NCI-H2081 (cell line): ENCODE measurements around the gene AHNAK2.

Source experiments
- DNase-seq, 2 experiments: peaks; one replicate each; lab custom pipeline; 2025; lab: John Stamatoyannopoulos, UW

AHNAK2 gene

DNA sequence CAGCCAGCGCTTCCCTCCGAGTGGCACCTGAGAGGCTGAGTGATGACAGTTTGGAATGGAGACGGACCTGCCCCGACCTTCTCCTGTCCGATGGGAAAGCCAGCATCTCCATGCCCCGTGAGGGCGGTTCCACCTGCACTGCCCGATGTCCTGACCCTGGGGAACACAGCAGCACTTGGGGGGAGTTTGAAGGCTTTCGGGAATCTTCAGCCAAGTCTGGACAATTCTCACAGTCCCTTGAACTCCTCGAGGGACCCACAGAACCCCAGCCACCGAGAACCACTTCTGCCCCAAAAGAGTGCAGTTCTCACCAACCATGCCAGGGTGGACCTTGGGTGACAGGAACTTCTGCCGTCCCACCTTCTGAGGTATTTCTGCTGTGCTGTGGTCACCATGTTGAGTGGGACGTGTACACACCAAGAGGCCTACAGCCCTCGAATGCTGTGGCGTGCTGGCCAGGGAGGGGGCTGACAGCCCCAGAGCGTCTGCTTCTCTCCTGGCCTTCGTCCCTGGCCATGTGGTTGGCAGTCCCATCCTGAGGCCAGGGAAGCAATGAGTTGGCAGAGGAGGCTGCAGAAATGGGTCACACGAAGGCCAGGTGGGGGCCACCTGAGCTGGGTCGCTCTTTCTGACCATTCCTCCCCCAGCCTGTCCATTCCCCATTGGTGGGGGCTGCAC is 8.5 kb upstream of the AHNAK2 start:
- no peak for DNase-seq

- peak; percentile 93 to 95 for DNase-seq
These were observed 7.7 kb upstream of the AHNAK2 start, which contains the start of gene CLBA1 for GRCh38 chr14:104985675-104986486. TSS of gene CLBA1 (plus strand) at chr14:104985788. CDS start at chr14:104986432, 644 bp downstream.

GRCh38 chr14:104984056-104984894 is 6.1 kb upstream of the AHNAK2 start:
- DNase-seq: no peak

GRCh38 chr14:104983231-104983721 is 5.1 kb upstream of the AHNAK2 start:
- no peak for DNase-seq

DNA sequence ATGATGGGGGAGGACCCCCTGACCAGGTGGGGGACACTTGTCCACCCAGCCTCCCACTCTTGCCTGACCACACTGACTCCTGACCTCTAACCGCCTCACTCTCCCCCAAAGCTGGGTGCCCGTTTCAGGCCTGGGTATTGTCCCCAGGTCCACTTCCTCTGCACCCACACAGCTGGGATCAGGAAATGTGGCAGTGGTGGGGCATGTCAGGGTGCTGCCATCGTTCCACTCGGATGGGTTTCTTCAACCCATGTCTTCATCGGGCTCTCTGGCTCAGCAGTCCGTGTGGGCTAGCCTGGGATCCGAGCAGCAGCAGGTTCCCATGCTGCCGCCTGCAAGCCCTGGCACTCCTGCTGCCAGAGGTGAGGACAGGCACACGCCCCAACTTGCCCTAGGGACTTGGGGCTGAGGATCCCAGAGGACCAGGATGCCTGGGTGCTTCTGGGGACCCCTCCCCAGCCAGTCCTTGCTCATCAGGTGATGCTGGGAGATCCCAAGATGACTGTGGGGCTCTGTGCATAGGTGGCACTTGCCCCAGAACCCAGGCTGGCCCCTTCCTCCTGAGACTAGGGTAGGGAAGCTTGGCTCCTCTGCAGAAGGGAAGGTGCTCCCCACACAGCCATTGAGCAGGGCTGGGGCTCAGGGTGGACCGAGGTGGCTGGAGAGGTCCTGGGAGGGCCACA is 4.5 kb upstream of the AHNAK2 start:
- no peak for DNase-seq

- DNase-seq: no peak
These were observed 3.7 kb upstream of the AHNAK2 start for GRCh38 chr14:104981699-104982541.

GRCh38 chr14:104980611-104981531 is 2.7 kb upstream of the AHNAK2 start:
- no peak for DNase-seq

DNA sequence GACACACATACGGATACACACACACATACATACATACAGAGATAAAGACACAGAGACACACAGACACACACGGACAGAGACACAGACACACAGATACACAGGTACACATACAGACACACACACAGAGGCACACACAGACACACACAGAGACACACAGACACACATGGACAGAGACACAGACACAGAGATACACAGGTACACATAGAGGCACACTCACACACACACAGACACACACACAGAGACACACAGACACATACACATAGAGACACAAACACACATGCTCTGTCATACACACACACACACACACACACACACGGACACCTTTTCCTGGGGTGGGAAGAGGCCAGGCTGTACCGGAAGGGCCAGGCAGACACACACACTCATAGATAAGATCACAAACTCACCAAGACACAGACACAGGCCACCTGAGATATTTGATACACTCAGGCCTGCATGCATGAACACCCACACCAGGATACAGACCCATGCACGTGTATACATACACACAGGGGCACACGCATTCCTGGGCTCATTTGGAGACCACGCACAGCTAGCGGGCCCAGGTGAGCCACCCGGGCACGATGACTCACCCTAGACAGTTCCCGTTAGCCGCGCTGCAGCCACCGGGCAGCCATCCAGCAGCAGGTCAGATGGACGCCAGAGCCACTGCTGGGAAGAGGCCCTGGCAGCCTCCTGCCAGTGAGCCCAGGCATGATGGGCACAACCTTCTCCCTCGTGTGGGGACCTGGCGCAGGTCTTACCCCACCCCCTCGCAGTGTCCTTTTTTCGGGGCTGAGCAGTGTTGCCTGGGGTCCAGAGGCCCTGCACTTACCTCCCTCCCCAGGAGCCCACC is 1.8 kb upstream of the AHNAK2 start:
- no peak for DNase-seq

- no peak for DNase-seq
These were observed 845 bp upstream of the AHNAK2 start for GRCh38 chr14:104978746-104979691.

GRCh38 chr14:104977008-104977680 is 1.0 kb downstream of the AHNAK2 start:
- DNase-seq: no peak

DNA sequence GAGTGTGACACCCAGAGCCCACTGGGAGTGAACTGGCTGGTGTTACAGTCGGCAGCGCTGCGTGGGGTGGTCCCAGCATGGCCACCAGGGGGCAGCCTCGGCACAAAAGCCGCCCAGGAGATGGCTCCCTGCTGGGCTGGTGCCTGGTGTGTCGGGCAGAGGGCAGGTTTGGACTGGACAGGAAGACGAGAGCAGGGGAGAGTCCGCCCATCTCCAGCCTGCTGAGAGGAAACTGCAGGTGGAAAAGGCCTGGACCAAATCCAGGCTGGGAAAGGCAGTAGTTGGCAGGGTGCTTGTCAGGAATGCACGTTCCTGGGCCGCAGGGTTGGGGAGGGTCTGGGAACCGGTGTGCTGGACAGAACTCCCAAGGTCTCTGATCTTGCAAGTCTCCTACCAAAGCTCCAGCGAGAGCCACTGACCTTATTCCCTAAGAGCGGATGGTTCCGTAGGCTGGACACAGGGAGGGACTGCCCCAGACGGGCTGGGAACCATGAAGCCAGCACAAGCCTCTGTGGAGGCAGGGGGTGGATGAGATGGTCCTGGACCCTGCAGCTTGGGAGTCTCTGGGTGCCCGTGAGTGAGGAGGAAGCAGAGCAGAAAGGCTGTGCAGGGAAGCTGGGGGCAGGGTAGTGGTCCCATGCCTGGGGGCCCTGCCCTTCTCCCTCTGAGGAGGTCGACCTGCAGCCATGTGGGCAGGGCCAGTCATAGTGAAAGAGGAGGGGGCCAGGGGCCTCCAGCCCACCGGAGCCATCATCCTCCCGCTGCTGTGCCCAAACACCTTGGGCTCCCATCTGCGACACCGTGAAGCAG is 1.8 kb downstream of the AHNAK2 start:
- DNase-seq: peak; percentile 62 to 64

DNA sequence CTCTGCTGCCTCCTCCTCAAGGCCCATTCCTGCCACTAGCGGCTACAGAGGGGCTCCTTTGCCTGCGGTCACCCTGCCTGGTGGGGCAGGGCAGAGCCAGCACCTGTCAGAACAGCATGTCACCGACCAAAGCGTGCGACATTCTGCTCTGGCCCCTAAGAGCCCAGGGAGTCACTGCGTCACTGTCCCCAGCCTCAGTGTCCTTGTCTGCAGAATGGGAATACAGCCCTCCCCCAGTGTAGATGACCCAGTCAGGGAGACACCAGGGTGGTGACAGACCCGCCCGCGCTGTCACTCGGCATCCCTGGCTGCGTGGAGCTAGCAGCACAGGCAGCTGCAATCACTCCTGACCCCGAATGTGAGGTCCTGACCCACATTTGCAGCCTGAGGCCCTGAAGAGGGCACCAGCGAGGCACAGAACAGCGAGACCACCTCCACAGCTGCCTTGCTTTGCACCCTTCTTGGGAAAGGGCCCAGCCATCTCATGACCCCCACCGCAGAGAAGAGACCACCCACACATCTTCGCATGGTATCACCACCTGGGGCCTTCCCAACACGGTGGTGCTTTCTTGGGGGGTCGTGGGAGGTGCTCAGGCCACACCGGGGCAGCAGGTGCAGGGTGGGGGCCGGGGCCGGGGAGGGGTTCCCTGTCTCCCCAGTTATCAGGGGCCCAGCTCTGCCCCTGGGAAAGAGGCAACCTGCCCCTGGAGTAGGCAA is 2.5 kb downstream of the AHNAK2 start:
- no peak for DNase-seq

DNA sequence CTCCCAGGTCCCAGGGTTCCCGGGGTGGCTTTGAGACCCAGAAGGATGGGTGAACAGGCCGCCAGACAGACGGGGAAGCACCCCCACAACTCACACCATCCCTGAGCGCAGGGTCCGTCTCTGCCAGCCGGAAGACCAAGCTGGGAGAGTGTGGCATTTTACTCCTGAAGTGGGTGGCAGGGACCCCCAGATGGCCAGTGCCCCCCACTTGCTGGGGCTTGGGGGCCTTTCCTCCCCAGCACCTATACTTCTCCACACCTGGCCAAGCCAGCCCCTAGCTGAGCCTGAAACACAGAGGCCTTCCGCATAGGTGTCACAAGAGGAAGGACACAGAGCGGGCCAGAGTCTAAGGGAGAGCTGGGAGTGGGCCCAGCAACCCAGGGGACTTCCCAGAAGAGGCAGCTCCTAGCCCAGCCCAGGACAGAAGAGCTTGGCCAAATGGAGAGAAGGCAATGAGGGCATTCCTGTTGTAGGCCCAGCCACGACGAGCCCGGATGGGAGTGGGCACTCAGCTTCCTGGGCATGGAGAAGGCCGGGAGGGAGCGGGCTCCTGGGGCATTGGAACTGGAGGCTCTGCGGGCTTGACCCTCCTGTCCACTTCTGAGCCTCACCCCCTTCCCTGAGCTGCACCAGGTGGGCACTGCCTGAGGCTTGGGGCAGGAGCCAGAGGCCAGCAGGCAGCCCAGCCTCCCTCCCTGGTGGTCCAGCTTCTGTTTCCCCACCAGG is 3.3 kb downstream of the AHNAK2 start:
- no peak for DNase-seq

- no peak for DNase-seq
These were observed 4.0 kb downstream of the AHNAK2 start for GRCh38 chr14:104974146-104974541.
